Liver (tissue), 3 donors: ENCODE results near the gene CLPSL1.

Experiments used
- FOXA2 ChIP-seq: IDR thresholded peaks from 2 replicates; pipeline ENCODE4 v1.6.1; 2016; ENCODE audit warnings: antibody characterized with exemption
- GABPA ChIP-seq, 2 donors: IDR thresholded peaks in 1 of 2; conservative IDR thresholded peaks in 1 of 2; 2 replicates each; pipeline ENCODE4 v1.6.1; 2016; ENCODE audit warnings: antibody characterized with exemption in 2 of 2, mild to moderate bottlenecking in 1 of 2, moderate library complexity in 1 of 2
- HNF4G ChIP-seq: IDR thresholded peaks from 2 replicates; pipeline ENCODE4 v1.6.1; 2016; ENCODE audit warnings: antibody characterized with exemption
- JUND ChIP-seq, 2 donors: IDR thresholded peaks; 2 replicates each; pipeline ENCODE4 v1.6.1; 2016; ENCODE audit warnings: antibody characterized with exemption in 2 of 2
- MAX ChIP-seq: IDR thresholded peaks from 2 replicates; pipeline ENCODE4 v1.6.1; 2016; ENCODE audit warnings: antibody characterized with exemption
- NR2F2 ChIP-seq: IDR thresholded peaks from 2 replicates; pipeline ENCODE4 v1.6.1; 2016; ENCODE audit warnings: antibody characterized with exemption
- REST ChIP-seq: IDR thresholded peaks from 2 replicates; pipeline ENCODE4 v1.6.1; 2016; ENCODE audit warnings: antibody characterized with exemption, mild to moderate bottlenecking
- RXRA ChIP-seq, 2 donors: IDR thresholded peaks; 2 replicates each; pipeline ENCODE4 v1.6.1; 2017 to 2018; ENCODE audit warnings: antibody characterized with exemption in 2 of 2, mild to moderate bottlenecking in 1 of 2
- TAF1 ChIP-seq: conservative IDR thresholded peaks from 2 replicates; pipeline ENCODE4 v1.6.1; 2016; ENCODE audit warnings: antibody characterized with exemption, mild to moderate bottlenecking
- YY1 ChIP-seq: IDR thresholded peaks from 2 replicates; pipeline ENCODE4 v1.6.1; 2016; ENCODE audit warnings: antibody characterized with exemption, mild to moderate bottlenecking
- ZBTB33 ChIP-seq: IDR thresholded peaks from 2 replicates; pipeline ENCODE4 v1.6.1; 2016; ENCODE audit warnings: antibody characterized with exemption
- TF ChIP-seq, protein P1 (sequence below): fragments of 150-350 bp; IDR thresholded peaks from 2 replicates; pipeline ENCODE4 v1.5.1; 2017; ENCODE audit warnings: improper control_type of control experiment, low read depth, low read length; ENCODE audit not compliant: missing input control
- donor health status: healthy.
- donor health status: healthy.

DNA sequence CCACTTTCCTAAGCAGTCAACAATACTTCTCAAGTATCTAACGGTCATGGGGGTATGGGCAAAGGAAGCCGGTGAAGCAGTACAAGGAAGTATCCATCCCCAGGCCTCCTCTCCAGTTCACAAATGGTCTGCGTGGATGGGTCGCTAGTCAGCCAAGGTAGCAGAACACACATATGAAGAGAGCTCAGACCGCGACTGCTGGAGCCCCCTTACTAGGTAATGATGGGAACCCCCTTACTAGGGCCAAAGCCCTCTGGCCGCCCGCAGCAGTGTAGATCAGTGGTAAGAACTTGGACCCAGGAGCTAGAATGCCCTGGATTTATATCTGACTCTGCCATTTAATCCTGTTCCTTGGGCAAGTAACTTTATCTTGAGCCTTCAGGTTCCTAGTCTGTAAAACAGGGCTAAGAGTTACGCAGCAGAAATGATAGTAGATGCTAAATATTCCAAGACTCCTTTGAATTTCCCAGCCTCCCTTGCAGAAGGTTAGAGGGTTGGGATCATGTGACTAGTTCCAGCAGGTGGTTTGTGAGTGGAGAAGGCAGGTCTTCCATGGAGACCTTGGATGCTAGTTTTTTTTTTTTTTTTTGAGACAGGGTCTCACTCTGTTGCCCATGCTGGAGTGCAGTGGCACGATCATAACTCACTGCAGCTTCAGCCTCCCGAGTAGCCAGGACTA lies 6.6 kb upstream of the CLPSL1 start:
- TF ChIP-seq YY1 (no peak), ZBTB33 (no peak), TAF1 (no peak), GABPA (IDR thresholded peaks at IDR 0.05 in 1 of 2, conservative IDR thresholded peaks at IDR 0.05 in 1 of 2) (no peak), RXRA (IDR thresholded peaks at IDR 0.05) (no peak), MAX (no peak), REST (no peak), JUND (IDR thresholded peaks at IDR 0.05) (no peak), NR2F2 (no peak), FOXA2 (no peak), HNF4G (no peak)
- TF ChIP-seq, protein P1, sequence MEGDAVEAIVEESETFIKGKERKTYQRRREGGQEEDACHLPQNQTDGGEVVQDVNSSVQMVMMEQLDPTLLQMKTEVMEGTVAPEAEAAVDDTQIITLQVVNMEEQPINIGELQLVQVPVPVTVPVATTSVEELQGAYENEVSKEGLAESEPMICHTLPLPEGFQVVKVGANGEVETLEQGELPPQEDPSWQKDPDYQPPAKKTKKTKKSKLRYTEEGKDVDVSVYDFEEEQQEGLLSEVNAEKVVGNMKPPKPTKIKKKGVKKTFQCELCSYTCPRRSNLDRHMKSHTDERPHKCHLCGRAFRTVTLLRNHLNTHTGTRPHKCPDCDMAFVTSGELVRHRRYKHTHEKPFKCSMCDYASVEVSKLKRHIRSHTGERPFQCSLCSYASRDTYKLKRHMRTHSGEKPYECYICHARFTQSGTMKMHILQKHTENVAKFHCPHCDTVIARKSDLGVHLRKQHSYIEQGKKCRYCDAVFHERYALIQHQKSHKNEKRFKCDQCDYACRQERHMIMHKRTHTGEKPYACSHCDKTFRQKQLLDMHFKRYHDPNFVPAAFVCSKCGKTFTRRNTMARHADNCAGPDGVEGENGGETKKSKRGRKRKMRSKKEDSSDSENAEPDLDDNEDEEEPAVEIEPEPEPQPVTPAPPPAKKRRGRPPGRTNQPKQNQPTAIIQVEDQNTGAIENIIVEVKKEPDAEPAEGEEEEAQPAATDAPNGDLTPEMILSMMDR: no peak
